ENCODE measurements around the gene HSPA9.

DNA sequence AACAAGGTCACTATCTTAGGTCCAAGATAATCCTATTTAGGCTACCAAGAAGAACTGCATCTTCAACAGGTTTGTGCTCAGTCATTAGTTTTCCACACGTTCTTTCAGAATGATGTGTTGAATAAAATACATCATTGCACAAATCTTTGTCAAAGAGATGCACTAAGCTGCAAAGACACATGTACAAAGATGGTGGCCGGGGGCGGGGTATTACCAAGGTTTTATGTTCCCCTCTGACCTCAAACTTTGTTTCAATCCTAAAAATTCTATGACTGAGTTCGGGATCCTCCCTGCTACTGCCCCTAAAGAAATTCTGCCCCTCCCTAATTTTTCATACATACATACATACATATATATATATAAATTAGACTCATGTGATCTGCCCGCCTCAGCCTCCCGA, 14.2 kb downstream of the HSPA9 start:
- TF ChIP-seq, protein P1, sequence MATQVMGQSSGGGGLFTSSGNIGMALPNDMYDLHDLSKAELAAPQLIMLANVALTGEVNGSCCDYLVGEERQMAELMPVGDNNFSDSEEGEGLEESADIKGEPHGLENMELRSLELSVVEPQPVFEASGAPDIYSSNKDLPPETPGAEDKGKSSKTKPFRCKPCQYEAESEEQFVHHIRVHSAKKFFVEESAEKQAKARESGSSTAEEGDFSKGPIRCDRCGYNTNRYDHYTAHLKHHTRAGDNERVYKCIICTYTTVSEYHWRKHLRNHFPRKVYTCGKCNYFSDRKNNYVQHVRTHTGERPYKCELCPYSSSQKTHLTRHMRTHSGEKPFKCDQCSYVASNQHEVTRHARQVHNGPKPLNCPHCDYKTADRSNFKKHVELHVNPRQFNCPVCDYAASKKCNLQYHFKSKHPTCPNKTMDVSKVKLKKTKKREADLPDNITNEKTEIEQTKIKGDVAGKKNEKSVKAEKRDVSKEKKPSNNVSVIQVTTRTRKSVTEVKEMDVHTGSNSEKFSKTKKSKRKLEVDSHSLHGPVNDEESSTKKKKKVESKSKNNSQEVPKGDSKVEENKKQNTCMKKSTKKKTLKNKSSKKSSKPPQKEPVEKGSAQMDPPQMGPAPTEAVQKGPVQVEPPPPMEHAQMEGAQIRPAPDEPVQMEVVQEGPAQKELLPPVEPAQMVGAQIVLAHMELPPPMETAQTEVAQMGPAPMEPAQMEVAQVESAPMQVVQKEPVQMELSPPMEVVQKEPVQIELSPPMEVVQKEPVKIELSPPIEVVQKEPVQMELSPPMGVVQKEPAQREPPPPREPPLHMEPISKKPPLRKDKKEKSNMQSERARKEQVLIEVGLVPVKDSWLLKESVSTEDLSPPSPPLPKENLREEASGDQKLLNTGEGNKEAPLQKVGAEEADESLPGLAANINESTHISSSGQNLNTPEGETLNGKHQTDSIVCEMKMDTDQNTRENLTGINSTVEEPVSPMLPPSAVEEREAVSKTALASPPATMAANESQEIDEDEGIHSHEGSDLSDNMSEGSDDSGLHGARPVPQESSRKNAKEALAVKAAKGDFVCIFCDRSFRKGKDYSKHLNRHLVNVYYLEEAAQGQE (IDR thresholded peaks at IDR 0.05; ENCODE audit: insufficient read depth in 1 of 2, low read depth in 2 of 2, low read length in 2 of 2): no peak
- TF ChIP-seq SIN3A (IDR thresholded peaks at IDR 0.05; ENCODE audit: borderline replicate concordance, insufficient read depth, low read length): no peak
- TF ChIP-seq TAF1 (IDR thresholded peaks at IDR 0.05; ENCODE audit: borderline replicate concordance, insufficient read depth, low read length): no peak
- no peak; the same call in 1 of the 2 replicates for TF ChIP-seq POLR2AphosphoS5 (IDR thresholded peaks at IDR 0.05; ENCODE audit: low read depth, low read length)
- TF ChIP-seq FOXP2 (optimal IDR thresholded peaks at IDR 0.05; ENCODE audit: borderline replicate concordance, extremely low read depth, extremely low read length, insufficient read depth): no peak
